Measurements from ENCODE around the gene PRDX1.
"Not testable (repeated sequence)": the region's sequence is repeated elsewhere in the genome, so short reads cannot be mapped to it uniquely, and the experiment has no call there.

Gene PRDX1

DNA sequence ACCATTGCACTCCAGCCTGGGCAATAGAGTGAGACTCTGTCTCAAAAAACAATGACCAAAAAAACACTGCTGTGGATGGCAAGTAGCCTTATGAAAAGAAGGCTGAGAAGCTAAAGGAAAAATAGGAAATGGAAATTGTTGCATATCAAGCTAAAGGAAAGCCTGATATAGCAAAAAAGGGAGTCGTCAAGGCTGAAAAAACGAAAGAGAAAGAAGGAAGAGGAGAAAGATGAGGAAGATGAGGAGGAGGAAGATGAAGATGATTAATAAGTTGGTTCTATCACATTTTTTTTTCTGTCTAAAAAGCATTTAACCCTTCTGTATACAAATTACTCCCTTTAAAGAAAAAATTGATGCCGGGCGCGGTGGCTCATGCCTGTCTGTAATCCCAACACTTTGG, 10.2 kb upstream of the PRDX1 start:
- no peak overlapping the region for H3K4me2 ChIP-seq (ENCODE audit: low read length)
- no peaks in the 10 kb centered on the region for H4K20me1 ChIP-seq (ENCODE audit: control insufficient read depth, insufficient read depth, low read depth, low read length)
- no peaks in the 10 kb centered on the region for H3K9me3 ChIP-seq (ENCODE audit: control insufficient read depth, insufficient read depth, low read length)
- no peak overlapping the region for H3K27ac ChIP-seq (ENCODE audit: low read depth, low read length)
- no peaks in the 10 kb centered on the region for H3K79me2 ChIP-seq (ENCODE audit: control insufficient read depth, low read length)
- no peaks in the 10 kb centered on the region for H3K4me1 ChIP-seq (ENCODE audit: control insufficient read depth, low read length)
- H3K36me3 ChIP-seq (ENCODE audit: control insufficient read depth, low read length), result no peaks in the 10 kb centered on the region
- H3K27me3 ChIP-seq (ENCODE audit: control insufficient read depth, low read length), result peaks cover 5% of the 10 kb centered on the region; the same call in 1 of the 2 replicates
- no peak overlapping the region for H3K4me3 ChIP-seq (ENCODE audit: low read length)
- H3K9me2 ChIP-seq (replicated peaks; ENCODE audit: control insufficient read depth, low read length), result no peaks in the 10 kb centered on the region
- H3F3A ChIP-seq (ENCODE audit: control insufficient read depth, insufficient read depth), result no peaks in the 10 kb centered on the region
- TF ChIP-seq EZH2phosphoT487 (IDR thresholded peaks at IDR 0.05; ENCODE audit: borderline replicate concordance, low read length), result no peak
- TF ChIP-seq, protein P1, sequence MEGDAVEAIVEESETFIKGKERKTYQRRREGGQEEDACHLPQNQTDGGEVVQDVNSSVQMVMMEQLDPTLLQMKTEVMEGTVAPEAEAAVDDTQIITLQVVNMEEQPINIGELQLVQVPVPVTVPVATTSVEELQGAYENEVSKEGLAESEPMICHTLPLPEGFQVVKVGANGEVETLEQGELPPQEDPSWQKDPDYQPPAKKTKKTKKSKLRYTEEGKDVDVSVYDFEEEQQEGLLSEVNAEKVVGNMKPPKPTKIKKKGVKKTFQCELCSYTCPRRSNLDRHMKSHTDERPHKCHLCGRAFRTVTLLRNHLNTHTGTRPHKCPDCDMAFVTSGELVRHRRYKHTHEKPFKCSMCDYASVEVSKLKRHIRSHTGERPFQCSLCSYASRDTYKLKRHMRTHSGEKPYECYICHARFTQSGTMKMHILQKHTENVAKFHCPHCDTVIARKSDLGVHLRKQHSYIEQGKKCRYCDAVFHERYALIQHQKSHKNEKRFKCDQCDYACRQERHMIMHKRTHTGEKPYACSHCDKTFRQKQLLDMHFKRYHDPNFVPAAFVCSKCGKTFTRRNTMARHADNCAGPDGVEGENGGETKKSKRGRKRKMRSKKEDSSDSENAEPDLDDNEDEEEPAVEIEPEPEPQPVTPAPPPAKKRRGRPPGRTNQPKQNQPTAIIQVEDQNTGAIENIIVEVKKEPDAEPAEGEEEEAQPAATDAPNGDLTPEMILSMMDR (IDR thresholded peaks at IDR 0.05; ENCODE audit: low read depth, low read length, poor library complexity, severe bottlenecking), result no peak

DNA sequence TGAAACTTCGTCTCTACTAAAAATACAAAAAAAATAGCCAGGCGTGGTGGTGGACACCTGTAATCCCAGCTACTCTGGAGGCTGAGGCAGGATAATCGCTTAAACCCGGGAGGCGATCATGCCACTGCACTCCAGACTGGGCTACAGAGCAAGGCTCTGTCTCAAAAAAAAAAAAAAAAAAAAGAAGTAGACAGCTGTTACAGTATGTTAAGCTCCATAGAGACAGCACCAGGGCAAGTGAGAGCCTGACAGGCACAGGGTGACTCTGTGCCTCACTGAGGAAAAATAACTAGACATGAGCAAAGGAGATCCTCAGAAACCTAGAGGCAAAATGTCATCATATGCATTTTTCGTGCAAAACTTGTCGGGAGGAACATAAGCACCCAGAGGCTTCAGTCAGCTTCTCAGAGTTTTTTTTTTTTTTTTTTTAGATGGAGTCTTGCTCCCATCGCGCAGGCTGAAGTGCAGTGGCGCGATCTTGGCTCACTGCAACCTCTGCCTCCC, 9.0 kb upstream of the PRDX1 start:
- Histone ChIP-seq H3K27me3 (ENCODE audit: control insufficient read depth, low read length) (peaks cover under 1% of the 10 kb centered on the region; the same call in 1 of the 2 replicates), H3K79me2 (ENCODE audit: control insufficient read depth, low read length) (no peaks in the 10 kb centered on the region), H3K4me2 (ENCODE audit: low read length) (no peak overlapping the region), H3K27ac (ENCODE audit: low read depth, low read length) (no peak overlapping the region), H3F3A (ENCODE audit: control insufficient read depth, insufficient read depth) (0 out of 2 replicates have a peak, but pooled peaks cover 4% of the 10 kb centered on the region), H3K36me3 (ENCODE audit: control insufficient read depth, low read length) (no peaks in the 10 kb centered on the region), H3K9me3 (ENCODE audit: control insufficient read depth, insufficient read depth, low read length) (no peaks in the 10 kb centered on the region), H4K20me1 (ENCODE audit: control insufficient read depth, insufficient read depth, low read depth, low read length) (no peaks in the 10 kb centered on the region), H3K4me1 (ENCODE audit: control insufficient read depth, low read length) (no peaks in the 10 kb centered on the region), H3K9me2 (replicated peaks; ENCODE audit: control insufficient read depth, low read length) (no peaks in the 10 kb centered on the region), H3K4me3 (ENCODE audit: low read length) (no peak overlapping the region)
- TF ChIP-seq, protein P1 (IDR thresholded peaks at IDR 0.05; ENCODE audit: low read depth, low read length, poor library complexity, severe bottlenecking), result no peak
- no peak for TF ChIP-seq EZH2phosphoT487 (IDR thresholded peaks at IDR 0.05; ENCODE audit: borderline replicate concordance, low read length)

DNA sequence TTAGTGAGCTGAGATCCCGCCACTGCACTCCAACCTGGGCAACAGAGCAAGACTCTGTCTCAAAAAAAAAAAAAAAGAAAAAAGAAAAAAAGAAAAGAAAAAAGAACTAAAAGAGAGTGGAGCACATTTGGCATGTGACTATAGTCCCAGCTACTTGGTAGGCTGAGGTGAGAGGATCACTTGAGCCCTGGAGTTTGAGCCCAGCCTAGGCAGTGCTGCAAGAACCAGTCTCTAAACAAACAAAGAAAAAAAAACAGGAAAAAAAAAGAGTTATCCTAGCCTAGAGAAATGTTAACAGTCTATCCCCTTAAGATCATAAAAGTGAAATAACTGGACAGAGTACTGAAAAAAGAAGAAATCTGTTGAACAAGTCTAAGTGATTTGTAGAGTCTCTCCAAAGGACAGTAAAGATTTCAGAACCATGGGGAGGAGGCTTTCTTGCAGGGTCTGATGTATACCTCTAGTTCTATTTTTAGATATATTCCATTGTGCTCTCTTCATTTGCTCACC, 4.5 kb upstream of the PRDX1 start:
- H3K79me2 ChIP-seq (ENCODE audit: control insufficient read depth, low read length), result peaks cover 9% of the 10 kb centered on the region
- no peak overlapping the region for H3K4me2 ChIP-seq (ENCODE audit: low read length)
- no peak overlapping the region for H3K27ac ChIP-seq (ENCODE audit: low read depth, low read length)
- no peaks in the 10 kb centered on the region for H3K9me2 ChIP-seq (replicated peaks; ENCODE audit: control insufficient read depth, low read length)
- no peaks in the 10 kb centered on the region for H3K9me3 ChIP-seq (ENCODE audit: control insufficient read depth, insufficient read depth, low read length)
- H3K4me1 ChIP-seq (ENCODE audit: control insufficient read depth, low read length), result peaks cover 25% of the 10 kb centered on the region
- H3K36me3 ChIP-seq (ENCODE audit: control insufficient read depth, low read length), result peaks cover 4% of the 10 kb centered on the region
- no peaks in the 10 kb centered on the region for H4K20me1 ChIP-seq (ENCODE audit: control insufficient read depth, insufficient read depth, low read depth, low read length)
- TF ChIP-seq, protein P1 (IDR thresholded peaks at IDR 0.05; ENCODE audit: low read depth, low read length, poor library complexity, severe bottlenecking), result no peak
- TF ChIP-seq EZH2phosphoT487 (IDR thresholded peaks at IDR 0.05; ENCODE audit: borderline replicate concordance, low read length), result no peak
- H3K27me3 ChIP-seq (ENCODE audit: control insufficient read depth, low read length), result no peaks in the 10 kb centered on the region; the same call in 1 of the 2 replicates
- H3F3A ChIP-seq (ENCODE audit: control insufficient read depth, insufficient read depth), result 0 out of 2 replicates have a peak, but pooled peaks cover 4% of the 10 kb centered on the region
- no peak overlapping the region for H3K4me3 ChIP-seq (ENCODE audit: low read length)

DNA sequence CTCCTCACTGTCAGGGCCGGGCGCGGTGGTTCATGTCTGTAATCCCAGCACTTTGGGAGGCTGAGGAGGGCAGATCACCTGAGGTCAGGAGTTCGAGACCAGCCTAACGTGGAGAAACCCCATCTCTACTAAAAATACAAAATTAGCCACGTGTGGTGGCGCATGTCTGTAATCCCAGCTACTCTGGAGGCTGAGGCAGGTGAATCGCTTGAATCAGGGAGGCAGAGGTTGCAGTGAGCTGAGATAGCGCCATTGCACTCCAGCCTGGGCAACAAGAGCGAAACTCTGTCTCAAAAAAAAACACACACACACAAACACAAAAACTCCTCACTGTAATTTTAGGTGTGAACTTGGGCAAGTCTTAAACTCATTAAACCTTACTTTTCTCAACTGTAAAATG, 2.3 kb upstream of the PRDX1 start:
- not testable (repeated sequence) for H3F3A ChIP-seq (ENCODE audit: control insufficient read depth, insufficient read depth); H4K20me1 ChIP-seq (ENCODE audit: control insufficient read depth, insufficient read depth, low read depth, low read length); H3K27ac ChIP-seq (ENCODE audit: low read depth, low read length); H3K27me3 ChIP-seq (ENCODE audit: control insufficient read depth, low read length); H3K9me2 ChIP-seq (replicated peaks; ENCODE audit: control insufficient read depth, low read length); H3K4me3 ChIP-seq (ENCODE audit: low read length); H3K4me2 ChIP-seq (ENCODE audit: low read length); H3K9me3 ChIP-seq (ENCODE audit: control insufficient read depth, insufficient read depth, low read length)
- H3K36me3 ChIP-seq (ENCODE audit: control insufficient read depth, low read length), result peaks cover 21% of the 10 kb centered on the region
- H3K79me2 ChIP-seq (ENCODE audit: control insufficient read depth, low read length), result peaks cover 31% of the 10 kb centered on the region
- peaks cover 38% of the 10 kb centered on the region for H3K4me1 ChIP-seq (ENCODE audit: control insufficient read depth, low read length)

DNA sequence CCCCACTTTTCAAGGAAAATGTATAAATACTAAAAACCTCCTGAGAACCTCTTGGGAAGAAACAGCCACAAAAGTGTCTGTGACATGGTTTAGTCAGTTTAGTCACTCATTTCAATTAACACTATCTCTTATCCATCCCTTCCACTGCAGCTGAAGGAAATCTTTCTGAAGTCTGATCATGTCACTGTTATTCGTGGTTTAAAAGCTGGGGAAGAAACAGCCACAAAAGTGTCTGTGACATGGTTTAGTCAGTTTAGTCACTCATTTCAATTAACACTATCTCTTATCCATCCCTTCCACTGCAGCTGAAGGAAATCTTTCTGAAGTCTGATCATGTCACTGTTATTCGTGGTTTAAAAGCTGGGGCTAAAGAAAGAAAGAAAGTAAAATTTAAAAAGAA, 1.8 kb upstream of the PRDX1 start:
- not testable (repeated sequence) for H3K4me2 ChIP-seq (ENCODE audit: low read length); H4K20me1 ChIP-seq (ENCODE audit: control insufficient read depth, insufficient read depth, low read depth, low read length); H3F3A ChIP-seq (ENCODE audit: control insufficient read depth, insufficient read depth); H3K27ac ChIP-seq (ENCODE audit: low read depth, low read length); H3K9me3 ChIP-seq (ENCODE audit: control insufficient read depth, insufficient read depth, low read length); H3K4me3 ChIP-seq (ENCODE audit: low read length); H3K27me3 ChIP-seq (ENCODE audit: control insufficient read depth, low read length); H3K9me2 ChIP-seq (replicated peaks; ENCODE audit: control insufficient read depth, low read length)
- H3K36me3 ChIP-seq (ENCODE audit: control insufficient read depth, low read length), result peaks cover 26% of the 10 kb centered on the region
- peaks cover 42% of the 10 kb centered on the region for H3K4me1 ChIP-seq (ENCODE audit: control insufficient read depth, low read length)
- peaks cover 36% of the 10 kb centered on the region for H3K79me2 ChIP-seq (ENCODE audit: control insufficient read depth, low read length)
